Measurements from ENCODE around the gene MLST8.
A peak's percentile ranks its signal among the peaks of the same experiment; 100 is the strongest.
"Not testable (repeated sequence)": the region's sequence is repeated elsewhere in the genome, so short reads cannot be mapped to it uniquely, and the experiment has no call there.

Gene MLST8

GRCh38 chr16:2190659-2191445 lies 14.4 kb upstream of the MLST8 start:
- DNase-seq (ENCODE audit: low spot score), result no peak

GRCh38 chr16:2191446-2191706 lies 13.9 kb upstream of the MLST8 start:
- DNase-seq (ENCODE audit: low spot score), result no peak

GRCh38 chr16:2194166-2194834 lies 11.0 kb upstream of the MLST8 start:
- DNase-seq (ENCODE audit: low spot score), result no peak

GRCh38 chr16:2194852-2195321 lies 10.4 kb upstream of the MLST8 start:
- DNase-seq (ENCODE audit: low spot score), result peak; percentile 37

GRCh38 chr16:2195322-2196161 lies 9.7 kb upstream of the MLST8 start:
- no peak for DNase-seq (ENCODE audit: low spot score)

GRCh38 chr16:2196162-2196980 lies 8.9 kb upstream of the MLST8 start, which contains the start of gene CASKIN1:
TSS of gene CASKIN1 (minus strand) at chr16:2196605. CDS start at chr16:2196432, 173 bp downstream.
- DNase-seq (ENCODE audit: low spot score), result peak; percentile 55

GRCh38 chr16:2196981-2197511 lies 8.2 kb upstream of the MLST8 start:
- no peak for DNase-seq (ENCODE audit: low spot score)

GRCh38 chr16:2197765-2198164 lies 7.5 kb upstream of the MLST8 start:
- DNase-seq (ENCODE audit: low spot score), result no peak

- no peak for DNase-seq (ENCODE audit: low spot score)
Measured at GRCh38 chr16:2198283-2198682, 7.0 kb upstream of the MLST8 start.

- no peak for DNase-seq (ENCODE audit: low spot score)
Measured at GRCh38 chr16:2199095-2199494, 6.2 kb upstream of the MLST8 start.

GRCh38 chr16:2199621-2200139 lies 5.6 kb upstream of the MLST8 start:
- no peak for DNase-seq (ENCODE audit: low spot score)

GRCh38 chr16:2200313-2200712 lies 4.9 kb upstream of the MLST8 start:
- no peak for DNase-seq (ENCODE audit: low spot score)

- not testable (repeated sequence) for DNase-seq (ENCODE audit: low spot score)
Measured at GRCh38 chr16:2203119-2203688, 2.0 kb upstream of the MLST8 start.

- DNase-seq (ENCODE audit: low spot score), result no peak
Measured at GRCh38 chr16:2204416-2205103, 694 bp upstream of the MLST8 start.

- no peak for DNase-seq (ENCODE audit: low spot score)
Measured at GRCh38 chr16:2205967-2206313, 686 bp downstream of the MLST8 start.

GRCh38 chr16:2206420-2206779 lies 1.1 kb downstream of the MLST8 start:
- no peak for DNase-seq (ENCODE audit: low spot score)

- no peak for DNase-seq (ENCODE audit: low spot score)
Measured at GRCh38 chr16:2206780-2207433, 1.7 kb downstream of the MLST8 start.

GRCh38 chr16:2207872-2208271 lies 2.6 kb downstream of the MLST8 start:
- DNase-seq (ENCODE audit: low spot score), result no peak

- no peak for DNase-seq (ENCODE audit: low spot score)
Measured at GRCh38 chr16:2208308-2208707, 3.1 kb downstream of the MLST8 start.

GRCh38 chr16:2208772-2209171 lies 3.5 kb downstream of the MLST8 start:
- DNase-seq (ENCODE audit: low spot score), result no peak

Data from GM03348 (cell line).